Caco-2 (cell line): Measurements from ENCODE around the gene ADGRL3. TPM values are rescaled to one million over a fixed set of nuclear protein-coding genes. Genes with fewer than 3 reads are reported as not detected.

Source experiments
- BruUV-seq: library from RNA; stranded (reverse); fragments of 400-500 nt; replicated peaks from 2 replicates; lab custom pipeline; 2021; lab: Mats Ljungman, UMichigan
- CTCF ChIA-PET: fragments of 300-600 bp; sonication (Branson Sonifier 250); formaldehyde crosslinking; loops from one replicate; lab custom pipeline; 2022; ENCODE audit warnings: antibody characterized with exemption; lab: Charles Lee
- POLR2A ChIA-PET: fragments of 300-600 bp; sonication (Branson Sonifier 250); formaldehyde crosslinking; loops from one replicate; lab custom pipeline; 2022; ENCODE audit warnings: antibody characterized with exemption; lab: Charles Lee
- DNase-seq, 2 experiments: peaks; one replicate each; pipeline versions ENCODE4 v3.0.0 to v3.0.0-alpha.2; 2020 to 2022
- H3K27me3 ChIP-seq: replicated peaks from 2 replicates; pipeline ENCODE4 v1.6.0; 2011; ENCODE audit warnings: low read length; ENCODE audit not compliant: control insufficient read depth, insufficient read depth
- H3K36me3 ChIP-seq: 2 replicates; pipeline ENCODE4 v1.5.1; 2011; ENCODE audit warnings: low read length; ENCODE audit not compliant: control insufficient read depth, insufficient read depth
- H3K4me1 ChIP-seq: fragments of 250-450 bp; sonication (Bioruptor Pico); 2 replicates; pipeline ENCODE4 v1.5.1; 2020; ENCODE audit warnings: mild to moderate bottlenecking
- H3K4me3 ChIP-seq: 2 replicates; pipeline ENCODE4 v1.5.1; 2011; ENCODE audit warnings: low read depth, mild to moderate bottlenecking, control low read depth, low read length
- H3K9me3 ChIP-seq: fragments of 250-450 bp; sonication (Bioruptor Pico); 2 replicates; pipeline ENCODE4 v1.5.1; 2020; ENCODE audit warnings: mild to moderate bottlenecking, moderate library complexity
- H3K27ac Mint-ChIP-seq: one replicate; pipeline ENCODE4 v1.8.0; 2022; ENCODE audit warnings: mixed read lengths; ENCODE audit not compliant: unreplicated experiment
- H3K27me3 Mint-ChIP-seq: one replicate; pipeline ENCODE4 v1.8.0; 2022; ENCODE audit warnings: mixed read lengths; ENCODE audit not compliant: insufficient read depth, unreplicated experiment
- H3K36me3 Mint-ChIP-seq: one replicate; pipeline ENCODE4 v1.8.0; 2022; ENCODE audit warnings: mild to moderate bottlenecking, mixed read lengths; ENCODE audit not compliant: insufficient read depth, unreplicated experiment
- H3K4me1 Mint-ChIP-seq: one replicate; pipeline ENCODE4 v1.8.0; 2022; ENCODE audit warnings: low read depth, mixed read lengths; ENCODE audit not compliant: unreplicated experiment
- H3K4me3 Mint-ChIP-seq: one replicate; pipeline ENCODE4 v1.8.0; 2022; ENCODE audit warnings: mild to moderate bottlenecking, moderate library complexity, mixed read lengths; ENCODE audit not compliant: unreplicated experiment
- H3K9me3 Mint-ChIP-seq: one replicate; pipeline ENCODE4 v1.8.0; 2022; ENCODE audit warnings: mixed read lengths; ENCODE audit not compliant: unreplicated experiment
- CTCF ChIP-seq, 2 experiments: fragments of 200-600 bp in 1 of 2; IDR thresholded peaks; 1 replicate in 1 of 2; 2 replicates in 1 of 2; pipeline versions ENCODE4 v1.5.1 to v1.8.0; 2011 to 2022; ENCODE audit warnings: antibody characterized with exemption in 1 of 2, control low read depth in 1 of 2, inconsistent platforms in 1 of 2, low read depth in 1 of 2, low read length in 1 of 2, mild to moderate bottlenecking in 1 of 2, moderate library complexity in 1 of 2; ENCODE audit not compliant: insufficient read depth in 1 of 2, severe bottlenecking in 1 of 2, unreplicated experiment in 1 of 2
- intact Hi-C: fragments of 100-400 bp; cut with micrococcal nuclease; formaldehyde crosslinking; loops from one replicate; pipeline ENCODE4 v1.10.0; 2022; ENCODE audit not compliant: unreplicated experiment
- total RNA-seq: library from RNA; stranded (reverse); gene quantifications from 2 replicates; pipeline ENCODE4 v1.2.3, GENCODE V29; 2022

ADGRL3 gene
- total RNA-seq, 1 experiment from 2014 or later: 1.5 TPM

GRCh38 chr4:62077406-62077805 lies 877.3 kb downstream of the ADGRL3 start:
- H3K4me3 ChIP-seq: no peak overlapping the region
- peaks cover 3% of the 10 kb centered on the region for H3K27me3 Mint-ChIP-seq
- no peaks in the 10 kb centered on the region for H3K4me1 ChIP-seq

GRCh38 chr4:62080431-62080830 lies 880.3 kb downstream of the ADGRL3 start:
- Mint-ChIP-seq H3K27ac (no peak overlapping the region), H3K27me3 (peaks cover 3% of the 10 kb centered on the region)
- BruUV-seq: no TSS peak

More at GRCh38 chr4:62077406-62077805, 877.3 kb downstream of the ADGRL3 start:
- TF ChIP-seq CTCF (IDR thresholded peaks at IDR 0.05; ENCODE audit: insufficient read depth in 1 of 2, low read depth in 1 of 2, low read length in 1 of 2, severe bottlenecking in 1 of 2, unreplicated experiment in 1 of 2): no peak
- BruUV-seq: no TSS peak
- Mint-ChIP-seq H3K4me1 (no peaks in the 10 kb centered on the region), H3K27ac (no peak overlapping the region), H3K36me3 (no peaks in the 10 kb centered on the region), H3K9me3 (no peaks in the 10 kb centered on the region), H3K4me3 (no peak overlapping the region)
- H3K9me3 ChIP-seq: no peaks in the 10 kb centered on the region
- POLR2A ChIA-PET: no interaction called here
- H3K36me3 ChIP-seq: no peaks in the 10 kb centered on the region
- DNase-seq: no peak
- intact Hi-C loops: no loop called here
- CTCF ChIA-PET: no interaction called here
- no peaks in the 10 kb centered on the region for H3K27me3 ChIP-seq

GRCh38 chr4:62087706-62088105 lies 887.6 kb downstream of the ADGRL3 start:
- no peaks in the 10 kb centered on the region for H3K27me3 Mint-ChIP-seq
- H3K27me3 ChIP-seq: no peaks in the 10 kb centered on the region
- ChIA-PET POLR2A (no interaction called here), CTCF (no interaction called here)
- no peaks in the 10 kb centered on the region for H3K9me3 ChIP-seq
- no peak overlapping the region for H3K4me3 ChIP-seq
- H3K4me1 Mint-ChIP-seq: no peaks in the 10 kb centered on the region
- DNase-seq: no peak
- no peak overlapping the region for H3K27ac Mint-ChIP-seq
- intact Hi-C loops: no loop called here
- H3K36me3 Mint-ChIP-seq: no peaks in the 10 kb centered on the region
- no peak for TF ChIP-seq CTCF (IDR thresholded peaks at IDR 0.05; ENCODE audit: insufficient read depth in 1 of 2, low read depth in 1 of 2, low read length in 1 of 2, severe bottlenecking in 1 of 2, unreplicated experiment in 1 of 2)
- no peaks in the 10 kb centered on the region for H3K4me1 ChIP-seq
- no TSS peak for BruUV-seq
- no peaks in the 10 kb centered on the region for H3K36me3 ChIP-seq
- no peak overlapping the region for H3K4me3 Mint-ChIP-seq
- H3K9me3 Mint-ChIP-seq: peaks cover 20% of the 10 kb centered on the region

More at GRCh38 chr4:62080431-62080830, 880.3 kb downstream of the ADGRL3 start:
- no peak for TF ChIP-seq CTCF (IDR thresholded peaks at IDR 0.05; ENCODE audit: insufficient read depth in 1 of 2, low read depth in 1 of 2, low read length in 1 of 2, severe bottlenecking in 1 of 2, unreplicated experiment in 1 of 2)
- ChIA-PET CTCF (no interaction called here), POLR2A (no interaction called here)
- no peaks in the 10 kb centered on the region for H3K9me3 ChIP-seq
- DNase-seq: no peak
- no peaks in the 10 kb centered on the region for H3K36me3 ChIP-seq
- no peaks in the 10 kb centered on the region for H3K27me3 ChIP-seq
- Mint-ChIP-seq H3K4me3 (no peak overlapping the region), H3K9me3 (no peaks in the 10 kb centered on the region), H3K36me3 (no peaks in the 10 kb centered on the region), H3K4me1 (no peaks in the 10 kb centered on the region)
- H3K4me1 ChIP-seq: no peaks in the 10 kb centered on the region
- H3K4me3 ChIP-seq: no peak overlapping the region
- intact Hi-C loops: no loop called here
